CD8-positive, alpha-beta memory T cell (primary cell): ENCODE measurements around the gene ATXN1. TPM values are rescaled to one million over a fixed set of nuclear protein-coding genes. Genes with fewer than 3 reads are reported as not detected.
A peak's percentile ranks its signal among the peaks of the same experiment; 100 is the strongest.

Experiments used
- CTCF ChIA-PET: fragments of 350-600 bp; sonication (Branson Sonifier 250); formaldehyde crosslinking; loops from one replicate; lab custom pipeline; 2021; ENCODE audit warnings: antibody characterized with exemption; lab: Charles Lee
- POLR2A ChIA-PET: fragments of 350-600 bp; sonication (Branson Sonifier 250); formaldehyde crosslinking; loops from one replicate; lab custom pipeline; 2021; ENCODE audit warnings: antibody characterized with exemption; lab: Charles Lee
- DNase-seq, 5 donors: peaks; one replicate each; pipeline versions ENCODE4 v3.0.0 to v3.0.0-alpha.2; 2020 to 2022; ENCODE audit warnings: mixed read lengths in 1 of 5
- H3K27ac ChIP-seq: one replicate; pipeline ENCODE4 v1.7.0; 2013; ENCODE audit warnings: low read depth, mild to moderate bottlenecking, low read length, moderate library complexity
- H3K27me3 ChIP-seq: 2 replicates; pipeline ENCODE4 v1.7.0; 2013; ENCODE audit warnings: low read length, mild to moderate bottlenecking; ENCODE audit not compliant: insufficient read depth, poor library complexity, severe bottlenecking
- H3K36me3 ChIP-seq: 2 replicates; pipeline ENCODE4 v1.7.0; 2013; ENCODE audit warnings: mild to moderate bottlenecking, low read length, moderate library complexity; ENCODE audit not compliant: insufficient read depth
- H3K4me1 ChIP-seq: 2 replicates; pipeline ENCODE4 v1.7.0; 2013; ENCODE audit warnings: mild to moderate bottlenecking, low read length, moderate library complexity; ENCODE audit not compliant: insufficient read depth
- H3K4me3 ChIP-seq: 2 replicates; pipeline ENCODE4 v1.7.0; 2013; ENCODE audit warnings: mild to moderate bottlenecking, low read length
- H3K9me3 ChIP-seq: 2 replicates; pipeline ENCODE4 v1.7.0; 2013; ENCODE audit warnings: mild to moderate bottlenecking, low read length
- H3K27ac Mint-ChIP-seq, 8 donors: one replicate each; pipeline ENCODE4 v1.8.0; 2020 to 2021; ENCODE audit warnings: mixed read lengths in 8 of 8, mild to moderate bottlenecking in 6 of 8, inconsistent platforms in 3 of 8, moderate library complexity in 3 of 8
- H3K27me3 Mint-ChIP-seq, 2 donors: one replicate each; pipeline ENCODE4 v1.8.0; 2020 to 2021; ENCODE audit warnings: mixed read lengths in 2 of 2, mild to moderate bottlenecking in 1 of 2, moderate library complexity in 1 of 2
- H3K36me3 Mint-ChIP-seq, 3 donors: one replicate each; pipeline ENCODE4 v1.8.0; 2020 to 2021; ENCODE audit warnings: mixed read lengths in 3 of 3, inconsistent platforms in 1 of 3, mild to moderate bottlenecking in 1 of 3
- H3K4me1 Mint-ChIP-seq, 3 donors: one replicate each; pipeline ENCODE4 v1.8.0; 2020 to 2021; ENCODE audit warnings: mixed read lengths in 3 of 3, inconsistent platforms in 1 of 3, mild to moderate bottlenecking in 1 of 3
- H3K4me3 Mint-ChIP-seq, 7 donors: one replicate each; pipeline ENCODE4 v1.8.0; 2020 to 2021; ENCODE audit warnings: mixed read lengths in 7 of 7, mild to moderate bottlenecking in 6 of 7, moderate library complexity in 4 of 7, inconsistent platforms in 2 of 7
- H3K9me3 Mint-ChIP-seq, 5 donors: one replicate each; pipeline ENCODE4 v1.8.0; 2020 to 2022; ENCODE audit warnings: mixed read lengths in 5 of 5, mild to moderate bottlenecking in 3 of 5, moderate library complexity in 2 of 5, inconsistent platforms in 1 of 5
- polyA plus RNA-seq: library from polyadenylated mRNA; unstranded; fragments of 300-500 nt; fragmentation: Illumina TruSeq; gene quantifications from one replicate; pipeline ENCODE4 v1.2.3, GENCODE V29; 2021
- total RNA-seq, 2 experiments: library from RNA; stranded (reverse); gene quantifications; one replicate each; pipeline ENCODE4 v1.2.3, GENCODE V29; 2021

Gene ATXN1
- total and polyA plus RNA-seq, 3 experiments from 2014 or later, result 20.0 to 114 (median 111) TPM

DNA sequence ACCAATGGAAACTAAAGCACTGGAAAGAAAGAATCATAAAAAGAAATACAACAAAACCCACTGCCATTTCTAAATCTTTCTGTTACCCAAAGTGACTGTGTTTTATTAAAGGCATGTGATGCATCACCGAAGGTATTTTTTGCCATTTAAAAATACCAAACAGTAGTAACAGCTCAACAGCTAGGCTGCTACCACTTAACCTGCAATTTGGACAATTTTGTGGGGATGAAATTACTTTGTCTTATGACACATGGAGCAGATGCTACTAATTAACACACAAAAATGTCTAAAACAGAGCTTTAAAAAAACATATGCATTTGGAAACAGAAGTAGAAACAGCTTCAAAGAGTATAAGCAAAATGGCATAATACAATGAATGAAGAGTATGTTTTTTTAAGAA lies 97.4 kb downstream of the ATXN1 start:
- no peaks in the 10 kb centered on the region for H3K27me3 Mint-ChIP-seq
- no peak for DNase-seq
- H3K4me1 Mint-ChIP-seq, result peaks cover 33 to 53% (median 45%) of the 10 kb centered on the region in 3 donors
- Histone ChIP-seq H3K4me3 (no peak overlapping the region), H3K36me3 (no peaks in the 10 kb centered on the region), H3K4me1 (peaks cover 19% of the 10 kb centered on the region), H3K27ac (no peak overlapping the region), H3K27me3 (no peaks in the 10 kb centered on the region), H3K9me3 (no peaks in the 10 kb centered on the region)
- peaks cover 0 to 6% (median 0%) of the 10 kb centered on the region in 5 donors for H3K9me3 Mint-ChIP-seq
- no peak overlapping the region for H3K27ac Mint-ChIP-seq
- ChIA-PET CTCF (no interaction called here), POLR2A (interaction anchor here (0.6 kb wide), 1 partner anchor 98 kb away, joined by 3 read pairs; no protein-coding TSS in a partner anchor)
- H3K4me3 Mint-ChIP-seq, result no peak overlapping the region
- H3K36me3 Mint-ChIP-seq, result peaks cover 0 to 28% (median 18%) of the 10 kb centered on the region in 3 donors

DNA sequence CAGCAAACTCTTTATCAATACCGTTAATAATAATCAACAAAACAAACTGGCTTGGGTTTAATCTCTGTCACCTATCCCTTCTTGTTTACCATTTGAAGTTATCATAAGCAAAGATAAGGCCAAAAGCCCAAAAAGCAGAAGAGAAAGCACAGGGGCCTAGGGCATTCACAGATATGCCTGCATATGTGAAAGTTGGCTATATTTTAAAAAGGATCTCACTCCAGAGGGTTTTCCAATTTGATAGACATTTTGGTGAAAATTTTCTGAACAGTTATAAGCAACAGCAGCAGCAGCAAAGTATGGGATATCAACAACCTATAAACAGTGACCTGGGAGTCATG lies 101.1 kb downstream of the ATXN1 start:
- peaks cover 37 to 52% (median 51%) of the 10 kb centered on the region in 3 donors for H3K4me1 Mint-ChIP-seq
- Histone ChIP-seq H3K4me3 (no peak overlapping the region), H3K27ac (no peak overlapping the region), H3K9me3 (no peaks in the 10 kb centered on the region), H3K27me3 (no peaks in the 10 kb centered on the region), H3K4me1 (peaks cover 39% of the 10 kb centered on the region), H3K36me3 (no peaks in the 10 kb centered on the region)
- peak overlapping the region in 5 of 7 donors; percentile 38 to 73 (median 64) for H3K4me3 Mint-ChIP-seq
- POLR2A ChIA-PET, result interaction anchor here (1.0 kb wide), 1 partner anchor 99 kb away, joined by 6 read pairs; no protein-coding TSS in a partner anchor
- peaks cover 0 to 6% (median 0%) of the 10 kb centered on the region in 5 donors for H3K9me3 Mint-ChIP-seq
- CTCF ChIA-PET, result interaction anchor here (1.2 to 2.4 kb wide), 2 partner anchors 102 to 104 kb away, joined by 3 to 9 read pairs; partner anchors contain the start of gene ATXN1
- H3K27me3 Mint-ChIP-seq, result no peaks in the 10 kb centered on the region
- H3K27ac Mint-ChIP-seq, result peak overlapping the region; percentile 49 to 96 (median 90)
- DNase-seq, result no peak
- H3K36me3 Mint-ChIP-seq, result peaks cover 8 to 27% (median 11%) of the 10 kb centered on the region in 3 donors

DNA sequence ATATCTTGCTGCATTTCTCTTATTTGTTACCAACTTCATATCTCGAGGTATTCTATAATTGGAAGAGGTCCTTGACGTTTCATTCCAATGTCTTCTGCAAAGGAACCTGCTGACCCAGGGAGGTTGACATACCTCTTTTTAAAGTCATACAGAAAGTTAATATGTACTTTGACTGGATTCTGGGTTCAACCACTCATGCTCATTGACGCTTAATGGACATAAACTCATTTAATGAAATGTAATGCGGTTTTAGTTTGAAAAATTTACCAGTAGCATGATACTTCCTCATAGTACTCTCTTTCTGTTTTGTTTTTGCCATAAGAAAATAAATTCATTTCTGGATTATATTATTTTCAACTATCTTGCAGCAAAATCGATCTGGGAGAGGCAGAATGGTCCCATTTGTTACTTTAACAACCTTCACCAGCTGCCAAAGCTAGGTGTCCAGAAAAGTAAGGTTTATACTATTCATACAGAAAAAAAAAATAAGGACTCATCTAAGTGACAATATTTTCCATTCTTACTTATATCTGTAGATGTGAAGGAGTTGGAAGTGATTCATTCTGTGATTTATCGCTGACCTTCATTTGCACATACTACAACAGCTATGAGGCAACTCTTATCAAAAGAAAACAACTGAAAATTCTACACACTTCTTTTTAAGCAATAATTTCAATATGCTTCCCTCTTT lies 101.6 kb downstream of the ATXN1 start:
- H3K9me3 Mint-ChIP-seq, result peaks cover 0 to 6% (median 0%) of the 10 kb centered on the region in 5 donors

DNA sequence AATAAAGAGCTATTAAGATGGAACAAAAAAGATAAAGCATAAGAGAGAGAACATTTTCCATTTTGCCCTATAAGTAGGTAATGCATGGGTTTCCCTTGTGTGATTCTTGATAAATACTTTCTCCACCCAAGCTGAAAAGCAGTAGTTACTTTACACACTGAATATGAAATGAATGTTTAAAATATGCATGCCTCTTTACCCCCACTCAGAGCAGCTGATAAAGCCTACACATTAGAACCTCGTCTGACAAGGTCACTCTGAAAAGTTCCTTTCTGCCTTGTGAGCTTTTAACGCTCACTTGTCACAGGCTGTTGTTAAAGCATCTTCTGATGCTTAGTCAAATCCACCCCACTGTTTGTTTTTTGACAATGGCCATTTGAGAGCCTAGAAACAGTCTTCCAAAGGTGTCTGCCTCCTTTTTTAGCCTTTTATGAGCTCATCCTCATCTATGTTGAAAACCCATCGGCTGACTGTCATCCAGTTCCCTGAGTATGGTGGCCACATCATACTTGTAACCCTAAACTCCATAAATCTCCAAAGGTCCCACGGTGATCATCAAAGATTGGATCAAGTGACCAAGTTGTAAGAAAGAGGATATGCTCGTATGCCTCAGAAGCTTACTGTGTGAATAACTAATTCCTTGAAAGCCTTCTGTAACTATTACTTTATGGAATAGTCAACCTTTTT lies 102.8 kb downstream of the ATXN1 start:
- Histone ChIP-seq H3K4me3 (no peak overlapping the region), H3K9me3 (no peaks in the 10 kb centered on the region), H3K27ac (no peak overlapping the region), H3K36me3 (no peaks in the 10 kb centered on the region), H3K27me3 (no peaks in the 10 kb centered on the region), H3K4me1 (peaks cover 55% of the 10 kb centered on the region)
- Mint-ChIP-seq H3K4me3 (peak overlapping the region; percentile 55 to 87 (median 66)), H3K4me1 (peaks cover 54 to 65% (median 64%) of the 10 kb centered on the region in 3 donors), H3K9me3 (peaks cover 0 to 6% (median 0%) of the 10 kb centered on the region in 5 donors), H3K27ac (peak overlapping the region; percentile 75 to 96 (median 90)), H3K36me3 (peaks cover 8 to 26% (median 12%) of the 10 kb centered on the region in 3 donors), H3K27me3 (no peaks in the 10 kb centered on the region)
- no peak for DNase-seq
- ChIA-PET POLR2A (interaction anchor here (0.7 to 2.0 kb wide), 5 partner anchors 10 to 103 kb away, joined by 3 to 8 read pairs (median 4); partner anchors contain the start of gene ATXN1), CTCF (interaction anchor here (0.8 to 2.4 kb wide), 5 partner anchors 10 to 249 kb away, joined by 3 to 9 read pairs (median 3); partner anchors contain the start of gene ATXN1)

More for the DNA sequence above, 101.6 kb downstream of the ATXN1 start:
- Mint-ChIP-seq H3K4me3 (peak overlapping the region; percentile 55 to 73 (median 66)), H3K36me3 (peaks cover 8 to 29% (median 12%) of the 10 kb centered on the region in 3 donors), H3K4me1 (peaks cover 42 to 54% (median 52%) of the 10 kb centered on the region in 3 donors), H3K27ac (peak overlapping the region; percentile 75 to 96 (median 90)), H3K27me3 (no peaks in the 10 kb centered on the region)
- Histone ChIP-seq H3K9me3 (no peaks in the 10 kb centered on the region), H3K27me3 (no peaks in the 10 kb centered on the region), H3K27ac (no peak overlapping the region), H3K36me3 (no peaks in the 10 kb centered on the region), H3K4me3 (no peak overlapping the region), H3K4me1 (peaks cover 43% of the 10 kb centered on the region)
- DNase-seq, result no peak
- CTCF ChIA-PET, result interaction anchor here (1.2 to 2.4 kb wide), 2 partner anchors 102 to 104 kb away, joined by 3 to 9 read pairs; partner anchors contain the start of gene ATXN1
- POLR2A ChIA-PET, result interaction anchor here (1.1 kb wide), 1 partner anchor 39 kb away, joined by 3 read pairs; no protein-coding TSS in a partner anchor

DNA sequence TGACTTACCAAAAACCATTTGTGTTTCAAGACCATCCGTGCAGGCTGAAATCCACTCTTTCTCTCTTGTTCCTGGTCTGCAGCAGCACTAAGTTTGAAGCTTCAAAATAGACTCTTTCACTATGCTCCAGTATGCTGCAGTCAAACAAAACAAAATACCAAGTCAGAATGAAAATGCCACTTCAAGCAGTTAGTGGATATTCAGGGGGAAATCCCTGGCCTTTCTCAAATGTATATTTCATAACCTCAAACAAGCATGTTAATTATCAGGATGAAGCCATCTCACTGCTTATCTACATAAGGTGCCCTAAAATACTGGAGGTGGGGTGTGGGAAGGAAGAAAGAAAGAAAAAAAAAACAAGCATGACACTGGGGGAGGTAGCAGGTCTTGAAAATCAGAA lies 103.5 kb downstream of the ATXN1 start:
- Mint-ChIP-seq H3K9me3 (peaks cover 0 to 6% (median 0%) of the 10 kb centered on the region in 5 donors), H3K27ac (peak overlapping the region; percentile 75 to 96 (median 90)), H3K4me3 (peak overlapping the region; percentile 55 to 87 (median 64)), H3K27me3 (no peaks in the 10 kb centered on the region), H3K4me1 (peaks cover 61 to 72% (median 71%) of the 10 kb centered on the region in 3 donors), H3K36me3 (peaks cover 8 to 28% (median 12%) of the 10 kb centered on the region in 3 donors)
- H3K27me3 ChIP-seq, result no peaks in the 10 kb centered on the region
- peaks cover 62% of the 10 kb centered on the region for H3K4me1 ChIP-seq
- no peak for DNase-seq
- H3K36me3 ChIP-seq, result no peaks in the 10 kb centered on the region
- H3K27ac ChIP-seq, result no peak overlapping the region
- POLR2A ChIA-PET, result interaction anchor here (1.1 to 2.0 kb wide), 2 partner anchors 42 to 104 kb away, joined by 4 to 8 read pairs; partner anchors contain the start of gene ATXN1
- no peak overlapping the region for H3K4me3 ChIP-seq
- H3K9me3 ChIP-seq, result no peaks in the 10 kb centered on the region
- CTCF ChIA-PET, result interaction anchor here (0.8 to 2.4 kb wide), 5 partner anchors 20 to 248 kb away, joined by 3 to 9 read pairs (median 3); partner anchors contain the start of gene ATXN1

DNA sequence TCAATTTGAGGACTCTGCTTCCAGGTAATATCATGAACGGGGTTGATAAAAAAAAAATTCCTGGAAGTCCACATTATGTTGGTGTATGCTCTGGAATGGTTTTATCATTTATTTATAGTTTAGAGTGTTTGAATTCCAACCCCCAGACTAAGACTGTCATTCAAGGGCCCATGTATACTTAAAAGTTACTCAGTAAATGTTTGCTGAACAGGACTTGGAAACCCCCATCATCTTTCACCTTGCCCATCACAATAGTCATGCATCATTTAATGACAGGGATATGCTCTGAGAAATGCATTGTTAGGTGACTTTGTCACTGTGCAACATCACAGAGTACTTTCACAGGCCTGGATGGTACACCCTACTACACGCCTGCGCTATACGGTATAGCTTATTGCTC lies 104.8 kb downstream of the ATXN1 start:
- POLR2A ChIA-PET, result no interaction called here
- Histone ChIP-seq H3K27me3 (no peaks in the 10 kb centered on the region), H3K27ac (no peak overlapping the region), H3K9me3 (no peaks in the 10 kb centered on the region), H3K4me1 (peaks cover 75% of the 10 kb centered on the region), H3K36me3 (no peaks in the 10 kb centered on the region), H3K4me3 (no peak overlapping the region)
- Mint-ChIP-seq H3K36me3 (peaks cover 5 to 22% (median 8%) of the 10 kb centered on the region in 3 donors), H3K9me3 (peaks cover 0 to 3% (median 0%) of the 10 kb centered on the region in 5 donors), H3K27me3 (no peaks in the 10 kb centered on the region), H3K4me3 (peak overlapping the region in 1 of 7 donors; percentile 16), H3K4me1 (peaks cover 74 to 85% (median 84%) of the 10 kb centered on the region in 3 donors), H3K27ac (peak overlapping the region in 6 of 8 donors; percentile 35 to 75 (median 50))
- no peak for DNase-seq
- CTCF ChIA-PET, result no interaction called here

DNA sequence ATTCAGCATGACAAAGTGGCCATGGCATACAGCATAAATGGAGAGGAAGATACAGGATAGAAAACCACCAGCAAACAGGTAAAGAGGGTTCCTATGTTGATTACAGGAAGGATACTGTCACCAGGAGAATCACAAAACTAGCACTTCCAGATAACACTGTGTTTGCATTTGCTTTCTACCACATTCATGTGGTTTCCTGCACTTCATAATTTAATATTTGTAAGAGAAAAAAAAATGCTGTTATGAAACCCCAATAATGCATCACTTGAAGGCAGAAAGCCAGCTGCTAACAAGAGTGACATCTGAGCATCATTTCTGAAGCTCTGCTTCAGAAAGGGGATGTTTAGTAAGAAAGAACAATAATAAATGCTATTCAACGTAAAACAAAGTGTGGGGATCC lies 106.6 kb downstream of the ATXN1 start:
- H3K4me1 ChIP-seq, result peaks cover 69% of the 10 kb centered on the region
- ChIA-PET CTCF (interaction anchor here (1.1 to 1.5 kb wide), 3 partner anchors 12 to 110 kb away, joined by 3 to 6 read pairs (median 4); no protein-coding TSS in a partner anchor), POLR2A (interaction anchor here (1.0 kb wide), 2 partner anchors 41 to 105 kb away, joined by 3 to 12 read pairs; no protein-coding TSS in a partner anchor)
- H3K36me3 Mint-ChIP-seq, result peaks cover 7 to 29% (median 8%) of the 10 kb centered on the region in 3 donors
- H3K9me3 Mint-ChIP-seq, result no peaks in the 10 kb centered on the region
- H3K36me3 ChIP-seq, result no peaks in the 10 kb centered on the region
- H3K27me3 ChIP-seq, result no peaks in the 10 kb centered on the region
- no peak overlapping the region for H3K27ac ChIP-seq
- H3K27me3 Mint-ChIP-seq, result no peaks in the 10 kb centered on the region
- no peaks in the 10 kb centered on the region for H3K9me3 ChIP-seq
- no peak overlapping the region for H3K4me3 ChIP-seq
- peak overlapping the region; percentile 29 to 86 (median 70) for H3K4me3 Mint-ChIP-seq
- peak in 2 of 5 donors; percentile 48 to 72 for DNase-seq
- peaks cover 77 to 90% (median 85%) of the 10 kb centered on the region in 3 donors for H3K4me1 Mint-ChIP-seq
- H3K27ac Mint-ChIP-seq, result peak overlapping the region; percentile 80 to 99 (median 95)
